DOHH2 (cell line): ENCODE results near the gene ABCB11.
"Not testable (repeated sequence)": the region's sequence is repeated elsewhere in the genome, so short reads cannot be mapped to it uniquely, and the experiment has no call there.

Experiments
- H3F3A ChIP-seq: fragments of 200-600 bp; sonication (generic), shearing (Covaris generic); 2 replicates; pipeline ENCODE4 v1.6.0; 2016; ENCODE audit warnings: antibody characterized with exemption, mild to moderate bottlenecking; ENCODE audit not compliant: control insufficient read depth, insufficient read depth
- H3K27ac ChIP-seq: fragments of 200-600 bp; sonication (generic); 2 replicates; pipeline ENCODE4 v1.5.1; 2014; ENCODE audit warnings: low read depth, mild to moderate bottlenecking, low read length, moderate library complexity
- H3K27me3 ChIP-seq: fragments of 200-600 bp; sonication (generic); 2 replicates; pipeline ENCODE4 v1.6.1; 2014; ENCODE audit warnings: mild to moderate bottlenecking, low read length, mixed read lengths; ENCODE audit not compliant: control insufficient read depth
- H3K36me3 ChIP-seq: fragments of 200-600 bp; sonication (generic); 2 replicates; pipeline ENCODE4 v1.6.1; 2014; ENCODE audit warnings: mild to moderate bottlenecking, low read length, moderate library complexity, mixed read lengths; ENCODE audit not compliant: control insufficient read depth
- H3K4me1 ChIP-seq: fragments of 200-600 bp; sonication (generic); 2 replicates; pipeline ENCODE4 v1.6.1; 2014; ENCODE audit warnings: mild to moderate bottlenecking, low read length, mixed read lengths; ENCODE audit not compliant: control insufficient read depth
- H3K4me2 ChIP-seq: fragments of 200-600 bp; sonication (generic); 2 replicates; pipeline ENCODE4 v1.6.0; 2014; ENCODE audit warnings: mild to moderate bottlenecking, low read length, moderate library complexity
- H3K4me3 ChIP-seq: fragments of 200-600 bp; sonication (generic); 2 replicates; pipeline ENCODE4 v1.5.1; 2014; ENCODE audit warnings: mild to moderate bottlenecking, low read length, mixed read lengths
- H3K79me2 ChIP-seq: fragments of 200-600 bp; sonication (generic); 2 replicates; pipeline ENCODE4 v1.6.1; 2014; ENCODE audit warnings: mild to moderate bottlenecking, low read length, mixed read lengths; ENCODE audit not compliant: control insufficient read depth
- H3K9me2 ChIP-seq: fragments of 200-600 bp; sonication (generic); replicated peaks from 2 replicates; pipeline ENCODE4 v1.6.1; 2014; ENCODE audit warnings: mild to moderate bottlenecking, low read length, mixed read lengths; ENCODE audit not compliant: control insufficient read depth
- H3K9me3 ChIP-seq: fragments of 200-600 bp; sonication (generic); 2 replicates; pipeline ENCODE4 v1.6.1; 2014; ENCODE audit warnings: antibody characterized with exemption, low read length, mixed read lengths; ENCODE audit not compliant: control insufficient read depth, insufficient read depth
- H4K20me1 ChIP-seq: fragments of 200-600 bp; sonication (generic); 2 replicates; pipeline ENCODE4 v1.6.0; 2014; ENCODE audit warnings: low read depth, mild to moderate bottlenecking, antibody characterized with exemption, low read length, moderate library complexity; ENCODE audit not compliant: control insufficient read depth, insufficient read depth
- CTCF ChIP-seq: fragments of 200-600 bp; sonication (generic); IDR thresholded peaks from one replicate; pipeline ENCODE4 v1.5.1; 2014; ENCODE audit warnings: antibody characterized with exemption, mild to moderate bottlenecking, low read depth, low read length; ENCODE audit not compliant: poor library complexity, severe bottlenecking
- EZH2phosphoT487 ChIP-seq: fragments of 200-600 bp; sonication (generic); IDR thresholded peaks from 2 replicates; pipeline ENCODE4 v1.6.1; 2017; ENCODE audit warnings: borderline replicate concordance, mild to moderate bottlenecking, antibody characterized with exemption, low read length, moderate library complexity, mixed read lengths

The ABCB11 gene

GRCh38 chr2:168935810-168936581 is 95.1 kb downstream of the ABCB11 start:
- H3K9me3 ChIP-seq: no peaks in the 10 kb centered on the region
- H3K9me2 ChIP-seq: no peaks in the 10 kb centered on the region
- no peaks in the 10 kb centered on the region for H3F3A ChIP-seq
- H3K36me3 ChIP-seq: no peaks in the 10 kb centered on the region
- H3K4me2 ChIP-seq: no peak overlapping the region
- H3K4me3 ChIP-seq: no peak overlapping the region
- no peaks in the 10 kb centered on the region for H3K79me2 ChIP-seq
- no peaks in the 10 kb centered on the region for H3K27me3 ChIP-seq
- no peaks in the 10 kb centered on the region for H4K20me1 ChIP-seq
- H3K27ac ChIP-seq: no peak overlapping the region
- no peaks in the 10 kb centered on the region; the same call in 1 of the 2 replicates for H3K4me1 ChIP-seq
- no peak for TF ChIP-seq CTCF
- no peak for TF ChIP-seq EZH2phosphoT487

- H3K27ac ChIP-seq: no peak overlapping the region
- no peaks in the 10 kb centered on the region for H3K27me3 ChIP-seq
- TF ChIP-seq EZH2phosphoT487 (no peak), CTCF (no peak)
Measured at GRCh38 chr2:168934826-168935225, 96.3 kb downstream of the ABCB11 start.

GRCh38 chr2:168932174-168932573 is 99.0 kb downstream of the ABCB11 start:
- not testable (repeated sequence) for H3K4me3 ChIP-seq, H3K9me2 ChIP-seq, H3F3A ChIP-seq, H3K4me2 ChIP-seq, H3K27me3 ChIP-seq, H4K20me1 ChIP-seq, H3K79me2 ChIP-seq, H3K9me3 ChIP-seq, H3K36me3 ChIP-seq, H3K27ac ChIP-seq
- H3K4me1 ChIP-seq: peaks cover 20% of the 10 kb centered on the region

More at GRCh38 chr2:168934826-168935225, 96.3 kb downstream of the ABCB11 start:
- Histone ChIP-seq H3K4me3 (no peak overlapping the region), H3K36me3 (no peaks in the 10 kb centered on the region), H3K9me2 (no peaks in the 10 kb centered on the region), H3F3A (no peaks in the 10 kb centered on the region), H4K20me1 (no peaks in the 10 kb centered on the region), H3K4me1 (peaks cover 10% of the 10 kb centered on the region), H3K79me2 (no peaks in the 10 kb centered on the region), H3K4me2 (no peak overlapping the region), H3K9me3 (no peaks in the 10 kb centered on the region)

GRCh38 chr2:168930242-168930641 is 100.9 kb downstream of the ABCB11 start:
- no peak for TF ChIP-seq EZH2phosphoT487
- TF ChIP-seq CTCF: no peak
- no peaks in the 10 kb centered on the region for H3K27me3 ChIP-seq
- H3K4me3 ChIP-seq: no peak overlapping the region
- H4K20me1 ChIP-seq: no peaks in the 10 kb centered on the region
- H3K4me2 ChIP-seq: no peak overlapping the region
- no peak overlapping the region for H3K27ac ChIP-seq
- H3K4me1 ChIP-seq: peaks cover 20% of the 10 kb centered on the region
- no peaks in the 10 kb centered on the region for H3K36me3 ChIP-seq
- peaks cover 3% of the 10 kb centered on the region; the same call in 1 of the 2 replicates for H3F3A ChIP-seq
- no peaks in the 10 kb centered on the region for H3K9me2 ChIP-seq
- H3K79me2 ChIP-seq: no peaks in the 10 kb centered on the region
- no peaks in the 10 kb centered on the region for H3K9me3 ChIP-seq
